Measurements from ENCODE around the gene MAPK8. TPM values are rescaled to one million over a fixed set of nuclear protein-coding genes. Genes with fewer than 3 reads are reported as not detected.

The MAPK8 gene
- total RNA-seq, 4 donors from 2014 or later, result 13.6 to 182 (median 41.7) TPM

- Histone ChIP-seq H3K27ac (no peak overlapping the region), H3K4me1 (no peaks in the 10 kb centered on the region), H3K4me3 (no peak overlapping the region), H3K9me3 (no peaks in the 10 kb centered on the region), H3K36me3 (no peaks in the 10 kb centered on the region), H3K27me3 (no peaks in the 10 kb centered on the region)
- no peak for TF ChIP-seq POLR2A (IDR thresholded peaks at IDR 0.05)
- no peak for TF ChIP-seq CTCF (IDR thresholded peaks at IDR 0.05)
- no peak for DNase-seq
- intact Hi-C loops (cut with DNase I; ENCODE audit: low total_unique reads), result no loop called here
Measured at GRCh38 chr10:48446785-48447184, 140.3 kb downstream of the MAPK8 start.

- Histone ChIP-seq H3K27ac (no peak overlapping the region), H3K4me3 (no peak overlapping the region), H3K4me1 (no peaks in the 10 kb centered on the region), H3K36me3 (no peaks in the 10 kb centered on the region), H3K9me3 (no peaks in the 10 kb centered on the region), H3K27me3 (no peaks in the 10 kb centered on the region)
- TF ChIP-seq POLR2A (IDR thresholded peaks at IDR 0.05), result no peak
- TF ChIP-seq CTCF (IDR thresholded peaks at IDR 0.05), result no peak
- intact Hi-C loops (cut with DNase I; ENCODE audit: low total_unique reads), result no loop called here
- DNase-seq, result no peak
Measured at GRCh38 chr10:48447356-48448215, 141.1 kb downstream of the MAPK8 start.

GRCh38 chr10:48448796-48449195 lies 142.3 kb downstream of the MAPK8 start:
- Histone ChIP-seq H3K36me3 (no peaks in the 10 kb centered on the region), H3K27me3 (no peaks in the 10 kb centered on the region), H3K4me1 (no peaks in the 10 kb centered on the region), H3K4me3 (no peak overlapping the region), H3K27ac (no peak overlapping the region), H3K9me3 (no peaks in the 10 kb centered on the region)
- no peak for DNase-seq
- intact Hi-C loops (cut with DNase I; ENCODE audit: low total_unique reads), result no loop called here
- no peak for TF ChIP-seq CTCF (IDR thresholded peaks at IDR 0.05)

GRCh38 chr10:48449501-48450232 lies 143.2 kb downstream of the MAPK8 start:
- H3K27me3 ChIP-seq, result no peaks in the 10 kb centered on the region
- H3K9me3 ChIP-seq, result no peaks in the 10 kb centered on the region
- intact Hi-C loops (cut with DNase I; ENCODE audit: low total_unique reads), result no loop called here
- H3K27ac ChIP-seq, result no peak overlapping the region
- H3K4me1 ChIP-seq, result no peaks in the 10 kb centered on the region
- no peak overlapping the region for H3K4me3 ChIP-seq
- H3K36me3 ChIP-seq, result no peaks in the 10 kb centered on the region
- no peak for TF ChIP-seq POLR2A (IDR thresholded peaks at IDR 0.05)
- no peak for TF ChIP-seq CTCF (IDR thresholded peaks at IDR 0.05)
- no peak for DNase-seq

- no peaks in the 10 kb centered on the region for H3K9me3 ChIP-seq
- no peak overlapping the region for H3K27ac ChIP-seq
- intact Hi-C loops (cut with DNase I; ENCODE audit: low total_unique reads), result no loop called here
- no peak for TF ChIP-seq CTCF (IDR thresholded peaks at IDR 0.05)
- TF ChIP-seq POLR2A (IDR thresholded peaks at IDR 0.05), result no peak
- no peaks in the 10 kb centered on the region for H3K36me3 ChIP-seq
- DNase-seq, result no peak
- no peaks in the 10 kb centered on the region for H3K27me3 ChIP-seq
- no peaks in the 10 kb centered on the region for H3K4me1 ChIP-seq
- H3K4me3 ChIP-seq, result no peak overlapping the region
Measured at GRCh38 chr10:48450233-48450740, 143.8 kb downstream of the MAPK8 start.
